Suppressor macrophage treated with lipopolysaccharide for 4 hours (primary cell): ENCODE data around the gene SNCG.
A peak's percentile ranks its signal among the peaks of the same experiment; 100 is the strongest.
"Not testable (repeated sequence)": the region's sequence is repeated elsewhere in the genome, so short reads cannot be mapped to it uniquely, and the experiment has no call there.

Experiments
- DNase-seq: peaks from one replicate; pipeline ENCODE4 v3.0.0-alpha.2; 2020

The SNCG gene

DNA sequence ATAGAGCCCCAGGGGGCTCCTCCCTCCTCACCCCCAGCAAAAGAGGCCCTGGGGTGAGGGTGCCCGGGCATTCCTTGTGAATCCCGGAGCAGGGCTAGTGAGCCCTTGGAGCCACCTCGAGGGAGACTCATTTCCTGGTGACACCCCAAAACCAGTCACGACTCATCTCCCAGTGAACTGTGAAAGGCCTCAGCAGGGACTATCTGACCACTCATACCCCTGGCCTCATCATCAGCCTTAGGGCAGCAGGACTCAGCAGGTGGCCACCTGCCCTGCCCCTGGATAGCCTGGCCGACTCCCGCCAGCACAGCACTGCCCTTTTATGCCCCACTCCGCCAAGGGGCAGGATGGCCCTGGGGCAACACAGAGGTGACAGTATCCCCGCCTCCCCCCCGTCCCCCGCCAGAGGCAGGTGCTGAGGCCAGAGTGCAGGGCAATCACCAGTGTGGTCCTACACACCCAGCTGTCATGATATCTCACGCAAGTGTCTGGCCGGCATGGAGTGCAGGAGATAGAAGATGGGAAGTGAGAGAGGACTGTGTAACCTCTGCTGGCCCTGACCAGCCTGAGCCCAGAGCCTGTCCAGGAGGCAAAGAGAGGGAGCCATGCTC is 3.2 kb downstream of the SNCG start:
- DNase-seq: no peak

DNA sequence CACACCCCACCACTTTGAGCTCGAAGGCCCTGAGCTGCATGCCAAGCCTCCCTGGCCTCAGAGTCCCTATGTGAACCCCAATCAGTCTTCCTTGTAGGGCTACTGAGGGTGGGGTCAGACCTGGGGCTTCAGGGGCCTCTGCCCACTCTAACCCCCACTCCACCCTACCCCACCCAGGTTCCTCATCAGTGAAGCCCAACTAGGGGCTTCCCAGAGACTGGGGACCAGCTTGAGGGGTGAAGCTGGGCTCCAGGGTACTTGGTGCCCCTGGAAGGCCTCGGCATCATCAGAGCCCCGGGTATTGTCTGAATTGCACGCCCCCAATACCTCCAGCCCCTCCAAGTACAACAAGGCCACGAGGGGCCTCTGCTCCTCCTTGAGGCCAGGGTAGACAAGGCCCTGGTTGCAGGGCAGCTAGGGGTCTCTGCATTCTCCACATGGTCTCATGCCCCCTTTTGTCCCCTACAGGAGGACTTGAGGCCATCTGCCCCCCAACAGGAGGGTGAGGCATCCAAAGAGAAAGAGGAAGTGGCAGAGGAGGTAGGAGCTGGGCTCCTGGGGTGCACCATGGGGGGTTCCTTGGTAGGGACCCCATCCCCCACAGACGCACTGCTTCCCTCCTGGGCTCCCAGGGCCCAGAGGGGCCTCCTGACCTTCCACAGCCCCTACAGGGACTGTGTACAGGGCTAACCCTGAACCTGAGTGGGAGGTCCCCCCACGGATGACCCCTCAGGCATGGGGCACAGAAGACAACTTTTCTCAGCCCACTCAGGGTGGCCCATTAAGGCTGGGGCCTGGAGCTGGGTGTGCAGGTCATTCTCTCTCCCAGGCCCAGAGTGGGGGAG is 4.0 kb downstream of the SNCG start:
- no peak for DNase-seq

DNA sequence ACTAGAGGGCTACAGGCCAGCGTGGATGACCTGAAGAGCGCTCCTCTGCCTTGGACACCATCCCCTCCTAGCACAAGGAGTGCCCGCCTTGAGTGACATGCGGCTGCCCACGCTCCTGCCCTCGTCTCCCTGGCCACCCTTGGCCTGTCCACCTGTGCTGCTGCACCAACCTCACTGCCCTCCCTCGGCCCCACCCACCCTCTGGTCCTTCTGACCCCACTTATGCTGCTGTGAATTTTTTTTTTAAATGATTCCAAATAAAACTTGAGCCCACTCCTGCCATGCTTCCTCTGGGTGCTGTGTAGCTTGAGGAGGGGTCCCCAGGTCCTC is 4.5 kb downstream of the SNCG start:
- no peak for DNase-seq

GRCh38 chr10:86963341-86963919 is 5.0 kb downstream of the SNCG start:
- DNase-seq: no peak

DNA sequence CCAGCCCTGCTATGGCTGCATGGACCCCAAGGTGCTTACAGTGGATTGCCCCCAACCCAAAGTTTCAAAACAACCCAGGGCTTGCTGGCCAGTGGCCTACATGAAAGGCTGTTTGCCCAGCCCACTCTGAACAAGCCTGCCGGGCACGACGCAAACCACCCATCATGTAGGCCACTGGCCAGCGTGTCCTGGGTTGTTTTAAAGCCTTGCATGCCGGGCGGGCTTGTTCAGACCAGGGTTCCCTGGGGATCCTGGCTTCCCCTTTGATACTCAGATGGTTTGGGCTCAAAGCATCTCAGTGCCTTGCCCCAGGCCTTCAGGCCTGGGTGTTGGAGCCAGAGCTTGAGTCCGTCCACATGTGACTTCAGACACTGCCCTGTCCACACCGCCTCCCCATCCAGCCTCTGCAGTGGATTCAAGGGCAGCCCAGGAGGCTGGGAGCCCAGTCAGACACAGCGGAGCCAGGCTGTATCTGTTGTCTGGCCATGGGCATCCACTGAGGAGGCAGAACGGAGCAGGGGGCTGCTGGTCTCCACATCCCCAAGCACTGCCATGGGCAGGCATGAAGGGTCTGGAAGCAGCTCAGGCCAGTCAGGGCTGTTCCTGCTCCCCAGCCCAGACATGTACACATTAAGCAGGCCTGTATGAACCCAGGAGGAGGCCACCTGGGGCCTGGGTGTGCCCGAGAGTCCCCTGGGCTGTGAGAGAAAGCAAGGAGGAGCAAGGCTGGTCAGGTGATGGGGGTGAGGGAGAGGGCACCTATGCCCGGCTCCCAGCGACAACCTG is 5.9 kb downstream of the SNCG start:
- DNase-seq: no peak

DNA sequence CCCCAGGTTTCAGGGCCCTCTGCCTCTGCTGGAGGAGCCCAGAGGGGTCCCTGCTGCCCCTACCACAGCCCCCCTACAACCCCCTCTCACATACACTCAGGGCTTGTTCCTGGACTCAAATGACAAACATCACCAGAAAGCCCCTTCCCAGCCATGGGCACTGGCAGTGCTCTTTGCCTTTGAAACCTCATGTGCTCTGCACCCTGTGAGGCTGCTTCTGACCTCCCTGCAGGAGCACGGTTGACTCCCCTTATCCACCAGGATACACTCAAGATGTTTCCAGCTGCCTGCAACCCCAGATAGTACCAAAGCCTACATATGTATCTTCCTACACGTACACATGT is 6.4 kb downstream of the SNCG start:
- DNase-seq: no peak

DNA sequence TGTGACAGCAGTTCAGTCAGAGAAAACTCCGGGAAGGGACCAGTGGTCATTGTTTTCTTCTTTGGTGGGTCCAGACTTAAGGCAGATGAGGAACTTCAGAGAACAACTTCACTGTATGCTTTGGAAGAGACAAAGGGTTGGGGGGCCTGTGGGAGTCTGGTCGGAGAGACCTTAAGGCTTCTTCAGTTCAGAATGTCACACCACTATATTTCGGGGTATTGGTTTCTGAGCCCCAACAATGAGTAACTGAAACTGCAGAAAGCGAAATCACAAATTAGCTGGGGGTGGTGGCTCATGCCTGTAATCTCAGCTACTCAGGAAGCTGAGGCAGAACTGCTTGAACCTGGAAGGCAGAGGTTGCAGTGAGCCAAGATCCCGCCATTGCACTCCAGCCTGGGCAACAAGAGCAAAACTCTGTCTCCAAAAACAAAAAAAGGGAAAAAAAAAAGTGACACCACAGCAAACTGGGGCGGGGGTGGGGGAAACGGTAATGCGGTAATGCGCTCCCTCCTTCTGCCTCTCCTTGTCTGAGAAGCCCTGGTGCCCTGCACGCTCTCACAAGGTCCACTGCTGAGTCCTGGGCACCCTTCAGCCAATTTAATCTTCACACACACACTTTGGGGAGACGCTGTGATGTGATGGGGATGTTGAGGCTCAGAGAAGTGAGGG is 7.7 kb downstream of the SNCG start:
- no peak for DNase-seq

DNA sequence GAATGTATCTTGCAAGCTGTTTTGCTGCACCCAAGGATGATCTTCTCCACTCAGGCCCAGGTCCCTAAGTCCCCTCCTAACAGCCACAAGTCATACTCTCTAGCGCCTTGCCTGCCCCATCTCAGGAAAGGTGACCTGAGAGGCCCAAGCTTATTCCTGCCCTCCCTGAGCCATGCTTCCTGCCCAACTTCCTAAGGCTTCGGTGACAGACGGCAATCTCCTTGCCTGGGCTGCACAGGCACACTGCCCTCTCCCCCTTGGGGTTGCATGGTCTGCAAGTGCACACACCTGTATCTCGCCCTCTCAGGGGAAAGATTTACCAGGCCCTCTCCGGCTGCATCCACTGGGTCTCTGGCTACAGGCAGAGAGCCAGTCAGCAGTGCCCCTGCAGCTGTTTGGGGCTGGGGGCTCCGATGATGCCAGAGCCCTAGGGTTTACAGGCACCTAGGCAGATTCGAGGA is 9.1 kb downstream of the SNCG start:
- DNase-seq: no peak

DNA sequence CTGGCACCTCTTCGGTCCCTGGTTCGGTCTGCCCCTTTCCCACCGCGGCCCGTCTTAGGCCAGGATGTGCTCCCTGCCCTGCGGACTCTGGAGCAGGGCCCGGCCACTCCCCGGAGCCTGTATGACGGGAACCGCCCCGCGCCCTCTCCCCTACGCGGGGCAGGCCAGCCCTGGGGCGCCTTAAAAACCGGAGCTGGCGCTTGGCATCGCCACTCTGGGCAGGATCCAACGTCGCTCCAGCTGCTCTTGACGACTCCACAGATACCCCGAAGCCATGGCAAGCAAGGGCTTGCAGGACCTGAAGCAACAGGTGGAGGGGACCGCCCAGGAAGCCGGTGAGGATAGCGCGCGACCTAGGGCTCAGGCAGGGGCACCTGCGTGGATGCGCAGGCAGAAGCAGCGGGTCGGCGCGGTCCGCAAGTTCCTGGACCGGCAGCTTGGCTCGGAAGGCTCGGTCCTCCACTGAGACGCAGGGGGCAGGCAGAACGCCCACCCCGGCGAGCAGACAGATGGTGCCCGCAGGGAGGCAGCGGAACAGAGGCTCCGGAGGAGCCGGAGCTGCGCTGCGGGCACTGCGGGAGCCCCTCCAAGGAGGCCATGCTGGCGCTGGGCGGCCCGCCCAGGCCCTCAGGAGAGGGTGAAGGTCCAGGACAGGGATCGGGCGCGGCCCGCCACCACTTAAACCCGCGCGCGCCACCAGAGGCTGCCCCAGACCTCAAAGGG is 10.0 kb downstream of the SNCG start, which contains the start of gene ADIRF:
Gene ADIRF (plus strand): TSS at position 212 of the 723 bp plus-strand sequence. CDS start 63 bp downstream, at position 275.
- DNase-seq: no peak

DNA sequence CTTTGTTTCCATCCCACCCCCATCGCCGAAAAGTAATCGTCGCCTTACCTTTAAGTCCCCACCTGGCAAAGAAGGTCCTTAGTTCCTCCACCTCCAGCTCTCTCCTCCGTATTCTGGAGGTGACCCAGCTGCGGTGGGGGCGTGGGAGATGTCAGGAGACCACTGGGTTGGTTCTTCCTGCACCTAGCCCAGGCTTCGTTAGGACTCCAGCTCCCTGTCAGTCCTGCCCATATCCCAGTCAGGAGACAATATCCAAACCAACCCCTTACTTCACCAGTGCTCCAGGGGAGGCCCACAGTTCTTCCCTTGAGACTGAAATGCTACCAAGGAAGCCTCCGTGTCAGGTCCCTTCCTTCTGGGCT is 10.6 kb downstream of the SNCG start:
- DNase-seq: no peak

- DNase-seq: no peak
These were observed 11.1 kb downstream of the SNCG start for GRCh38 chr10:86969421-86970041.

DNA sequence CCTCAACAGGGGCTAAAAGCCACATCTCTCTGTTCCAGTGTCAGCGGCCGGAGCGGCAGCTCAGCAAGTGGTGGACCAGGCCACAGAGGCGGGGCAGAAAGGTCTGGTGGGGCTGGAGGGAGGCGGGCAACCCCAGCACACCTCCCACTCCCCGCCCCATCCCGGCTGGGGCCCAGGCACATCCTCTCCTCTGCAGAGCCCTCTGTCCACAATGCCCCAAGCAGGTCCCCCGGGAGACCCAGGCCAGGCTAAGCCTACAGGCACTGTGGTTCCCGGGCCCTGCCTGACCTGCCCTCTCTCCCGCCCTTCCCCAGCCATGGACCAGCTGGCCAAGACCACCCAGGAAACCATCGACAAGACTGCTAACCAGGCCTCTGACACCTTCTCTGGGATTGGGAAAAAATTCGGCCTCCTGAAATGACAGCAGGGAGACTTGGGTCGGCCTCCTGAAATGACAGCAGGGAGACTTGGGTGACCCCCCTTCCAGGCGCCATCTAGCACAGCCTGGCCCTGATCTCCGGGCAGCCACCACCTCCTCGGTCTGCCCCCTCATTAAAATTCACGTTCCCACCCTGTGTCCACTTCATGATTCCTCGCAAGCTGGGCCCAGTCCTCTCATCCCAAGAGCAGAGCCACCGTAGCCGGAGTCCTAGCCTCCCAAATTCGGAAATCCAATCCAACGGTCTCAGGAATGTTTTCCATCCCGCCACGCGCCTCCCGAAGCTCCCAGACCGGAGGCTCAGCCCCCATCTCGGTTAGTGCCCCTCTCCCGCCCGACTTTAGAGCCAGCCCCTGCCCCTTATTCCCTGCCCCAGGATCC is 12.0 kb downstream of the SNCG start:
- no peak for DNase-seq

DNA sequence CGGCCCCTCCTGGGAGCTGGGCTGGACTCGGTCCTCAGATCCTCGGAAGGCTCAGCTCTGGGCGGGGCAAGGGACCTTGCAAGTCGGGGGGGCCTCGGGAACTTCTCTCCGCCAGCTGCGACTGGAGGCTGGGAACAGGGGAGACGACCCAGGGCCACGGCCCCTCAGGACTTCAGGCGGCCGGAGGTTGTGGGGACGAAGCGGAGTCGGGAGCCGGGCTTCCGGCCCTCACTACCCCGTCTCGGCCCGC is 12.5 kb downstream of the SNCG start:
- DNase-seq: no peak

GRCh38 chr10:86971232-86971991 is 13.0 kb downstream of the SNCG start:
- DNase-seq: peak; percentile 93

- no peak for DNase-seq
These were observed 14.4 kb downstream of the SNCG start for GRCh38 chr10:86972613-86973380.

DNA sequence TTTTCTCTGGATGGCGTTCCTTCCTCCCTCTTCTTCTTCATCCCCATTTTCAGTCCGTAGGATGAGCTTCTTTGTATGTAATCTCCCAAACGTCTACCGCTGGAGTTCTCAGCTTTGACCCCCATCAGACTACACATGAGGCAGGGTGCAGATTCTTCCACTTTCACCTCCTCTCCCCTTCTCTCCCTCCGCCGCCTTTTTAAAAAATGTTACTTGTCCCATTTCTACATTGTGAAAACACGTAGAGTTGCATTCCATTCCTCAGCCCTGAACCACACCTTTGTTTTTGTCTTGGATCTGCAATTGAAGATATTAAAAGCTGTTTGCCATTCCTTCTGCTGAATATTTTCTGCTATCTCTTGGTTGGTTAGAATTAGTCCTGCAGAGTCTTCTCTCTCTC is 16.1 kb downstream of the SNCG start:
- DNase-seq: no peak

DNA sequence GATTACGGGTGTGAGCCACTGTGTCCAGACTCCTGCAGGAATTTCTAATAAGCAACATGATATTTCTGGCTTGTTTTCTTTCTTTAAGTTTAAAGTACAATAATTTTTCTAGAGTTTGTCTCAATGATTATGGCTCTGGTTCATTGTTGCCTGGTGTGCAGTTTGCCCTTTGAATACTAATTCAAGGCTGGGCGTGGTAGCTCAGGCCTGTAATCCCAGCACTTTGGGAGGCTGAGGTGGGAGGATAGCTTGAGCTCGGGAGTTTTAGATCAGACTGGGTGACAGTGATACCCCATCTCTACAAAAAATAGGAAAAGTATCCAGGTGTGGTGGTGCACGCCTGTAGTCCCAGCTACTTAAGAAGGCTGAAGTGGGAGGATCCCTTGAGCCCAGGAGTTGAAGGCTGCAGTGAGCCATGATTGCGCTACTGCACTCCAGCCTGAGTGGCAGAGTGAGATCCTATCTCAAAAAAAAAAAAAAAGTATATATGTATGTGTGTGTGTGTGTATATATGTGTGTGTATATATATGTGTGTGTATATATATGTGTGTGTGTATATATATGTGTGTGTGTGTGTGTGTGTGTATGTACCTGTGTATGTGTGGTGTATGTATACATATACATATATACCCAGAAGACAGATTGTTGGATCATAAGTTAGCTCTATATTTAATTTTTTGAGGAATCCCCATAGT is 18.1 kb downstream of the SNCG start:
- DNase-seq: no peak

GRCh38 chr10:86978457-86978856 is 20.1 kb downstream of the SNCG start:
- DNase-seq: not testable (repeated sequence)

DNA sequence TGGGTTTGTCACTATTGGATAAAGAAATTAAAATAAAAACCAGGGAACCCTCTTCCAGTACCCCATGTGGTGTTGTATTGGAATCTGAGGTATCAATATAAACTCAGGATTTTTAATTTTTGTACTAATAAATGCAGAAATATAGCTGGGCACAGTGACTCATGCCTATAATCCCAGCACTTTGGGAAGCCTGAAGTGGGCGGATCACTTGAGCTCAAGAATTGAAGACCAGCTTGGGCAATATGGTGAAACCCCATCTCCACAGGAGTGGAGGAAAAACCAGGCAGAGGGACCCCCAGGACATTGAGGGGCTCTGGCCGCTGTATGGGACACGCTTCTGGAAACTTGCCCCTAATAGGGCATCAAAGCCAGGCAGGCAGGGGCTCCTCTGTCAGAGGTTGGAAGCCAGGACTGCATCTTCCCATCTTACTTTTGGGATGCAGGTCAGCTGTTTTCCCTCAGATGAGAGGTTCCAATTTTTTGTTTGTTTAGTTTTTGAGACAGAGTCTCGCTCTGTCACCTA is 21.0 kb downstream of the SNCG start:
- DNase-seq: no peak
